ENCODE measurements around the gene DCUN1D2.

DNA sequence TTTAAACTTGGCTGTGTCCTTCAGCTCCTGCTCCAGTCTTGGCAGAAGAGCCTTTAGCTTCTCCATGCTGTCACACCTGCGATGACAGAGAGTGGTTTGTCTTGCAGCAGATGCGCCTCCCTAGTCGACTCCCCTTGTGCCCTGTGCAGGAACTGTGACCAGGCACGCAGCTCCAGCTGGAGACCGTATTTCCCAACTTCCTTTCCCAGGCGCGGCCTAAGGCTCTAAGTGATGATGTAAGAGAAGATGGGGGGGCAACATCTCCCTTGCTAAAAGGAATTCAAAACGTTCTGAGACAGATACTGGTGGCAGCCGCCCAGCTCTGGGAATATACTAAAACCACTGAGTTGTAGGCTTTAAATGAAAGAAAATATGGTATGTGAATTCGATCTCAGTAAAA, 16.3 kb downstream of the DCUN1D2 start:
- TF ChIP-seq, protein P1, sequence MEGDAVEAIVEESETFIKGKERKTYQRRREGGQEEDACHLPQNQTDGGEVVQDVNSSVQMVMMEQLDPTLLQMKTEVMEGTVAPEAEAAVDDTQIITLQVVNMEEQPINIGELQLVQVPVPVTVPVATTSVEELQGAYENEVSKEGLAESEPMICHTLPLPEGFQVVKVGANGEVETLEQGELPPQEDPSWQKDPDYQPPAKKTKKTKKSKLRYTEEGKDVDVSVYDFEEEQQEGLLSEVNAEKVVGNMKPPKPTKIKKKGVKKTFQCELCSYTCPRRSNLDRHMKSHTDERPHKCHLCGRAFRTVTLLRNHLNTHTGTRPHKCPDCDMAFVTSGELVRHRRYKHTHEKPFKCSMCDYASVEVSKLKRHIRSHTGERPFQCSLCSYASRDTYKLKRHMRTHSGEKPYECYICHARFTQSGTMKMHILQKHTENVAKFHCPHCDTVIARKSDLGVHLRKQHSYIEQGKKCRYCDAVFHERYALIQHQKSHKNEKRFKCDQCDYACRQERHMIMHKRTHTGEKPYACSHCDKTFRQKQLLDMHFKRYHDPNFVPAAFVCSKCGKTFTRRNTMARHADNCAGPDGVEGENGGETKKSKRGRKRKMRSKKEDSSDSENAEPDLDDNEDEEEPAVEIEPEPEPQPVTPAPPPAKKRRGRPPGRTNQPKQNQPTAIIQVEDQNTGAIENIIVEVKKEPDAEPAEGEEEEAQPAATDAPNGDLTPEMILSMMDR (conservative IDR thresholded peaks at IDR 0.05; ENCODE audit: low read length): no peak
- TF ChIP-seq EZH2phosphoT487 (IDR thresholded peaks at IDR 0.05; ENCODE audit: borderline replicate concordance, low read depth, low read length): no peak
